Bronchial epithelial cell (primary cell): ENCODE measurements around the gene FGR. TPM values are rescaled to one million over a fixed set of nuclear protein-coding genes. Genes with fewer than 3 reads are reported as not detected.

ENCODE experiments used
- DNase-seq: peaks from one replicate; pipeline ENCODE4 v3.0.0-alpha.2; 2010; ENCODE audit warnings: low read depth
- FAIRE-seq: peaks from 2 replicates; lab custom pipeline; 2011; peaks lifted over from hg19 to GRCh38; lab: Jason Lieb, UNC
- H3K27me3 ChIP-seq: 2 replicates; pipeline ENCODE4 v1.5.1; 2011; ENCODE audit warnings: low read length; ENCODE audit not compliant: control insufficient read depth, insufficient read depth
- H3K36me3 ChIP-seq: 2 replicates; pipeline ENCODE4 v1.5.1; 2011; ENCODE audit warnings: low read length; ENCODE audit not compliant: control insufficient read depth, insufficient read depth
- H3K4me3 ChIP-seq: 2 replicates; pipeline ENCODE4 v1.5.1; 2011; ENCODE audit warnings: mild to moderate bottlenecking, low read depth, low read length, control low read depth
- CTCF ChIP-seq: IDR thresholded peaks from 2 replicates; pipeline ENCODE4 v1.5.1; 2011; ENCODE audit warnings: mild to moderate bottlenecking, moderate library complexity, low read length, control low read depth, inconsistent platforms; ENCODE audit not compliant: insufficient read depth, severe bottlenecking
- total RNA-seq: library from RNA; depleted of rRNA; stranded (reverse); fragments of >200 nt; gene quantifications from 2 replicates; pipeline ENCODE4 v1.2.1, GENCODE V29; 2014

Gene FGR
- total RNA-seq, 1 donor from 2014 or later: 1.1 TPM

DNA sequence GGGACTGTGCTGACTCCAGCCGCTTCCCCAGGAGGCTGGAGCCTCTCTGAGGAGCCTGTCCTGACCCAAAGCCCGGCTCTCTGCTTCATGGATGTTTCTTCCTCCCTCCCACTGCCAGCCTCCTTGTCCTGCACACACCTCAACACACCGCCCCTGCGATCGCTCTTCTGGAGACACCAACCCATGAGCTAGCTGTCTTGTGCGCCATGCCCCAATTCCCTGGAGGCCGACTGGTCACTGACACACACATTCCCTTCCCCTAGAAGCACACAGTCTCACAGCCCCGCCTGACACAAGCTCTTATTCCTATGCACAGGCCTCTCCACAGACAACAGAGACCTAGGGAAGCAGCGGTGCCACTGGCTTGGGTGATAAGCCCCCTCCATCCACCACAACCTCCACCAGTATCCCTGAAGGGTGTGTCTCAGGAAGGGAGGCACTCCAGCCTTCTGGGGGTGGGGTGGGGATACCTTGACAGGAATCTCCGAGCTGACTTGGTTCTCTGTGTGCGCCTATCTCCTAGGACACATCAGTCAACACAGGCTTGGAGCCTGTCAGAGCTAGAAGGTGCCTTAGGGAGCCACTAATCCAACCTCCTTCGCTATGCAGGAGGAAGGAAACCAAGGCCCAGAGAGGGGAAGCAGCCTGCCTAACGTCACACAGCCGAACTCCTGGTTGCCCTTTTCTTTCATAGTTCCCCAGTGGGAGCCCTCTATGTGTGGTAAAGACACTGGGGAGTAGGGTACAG lies 62.1 kb downstream of the FGR start:
- TF ChIP-seq CTCF: no peak
- no peak for FAIRE-seq
- Histone ChIP-seq H3K4me3 (no peak overlapping the region), H3K36me3 (peaks cover 4% of the 10 kb centered on the region), H3K27me3 (no peaks in the 10 kb centered on the region)
- no peak for DNase-seq

DNA sequence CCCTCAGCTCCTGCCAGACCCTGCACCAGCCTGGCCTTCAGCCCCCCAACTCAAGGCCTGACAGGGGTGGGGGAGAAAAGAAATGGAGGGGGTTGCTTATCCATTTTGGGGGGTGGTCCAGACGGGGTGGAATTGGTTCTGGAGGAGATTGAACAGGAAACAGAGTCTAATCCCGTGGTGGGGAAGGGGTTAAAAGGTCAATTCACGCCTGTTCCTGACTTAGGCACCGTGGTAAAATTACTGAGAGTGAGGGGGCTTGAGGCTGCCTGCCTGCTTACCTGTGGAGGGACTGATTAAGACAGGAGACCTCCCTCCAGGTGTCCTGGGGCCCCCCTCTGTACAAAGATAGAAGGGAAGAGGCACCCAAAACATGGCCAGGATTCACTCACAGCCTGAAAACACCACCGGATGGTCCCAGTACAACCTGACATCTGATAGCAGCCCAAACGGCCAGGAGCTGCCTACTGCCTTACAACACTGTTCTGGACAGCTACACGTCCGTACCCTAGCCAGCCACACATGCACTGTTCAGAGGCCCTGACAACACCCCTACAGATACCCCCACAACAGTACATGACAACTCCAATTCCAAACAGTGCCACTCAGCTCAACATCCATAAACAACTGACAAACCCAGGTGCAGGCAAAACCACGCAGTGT lies 62.8 kb downstream of the FGR start:
- no peak for FAIRE-seq
- no peak for TF ChIP-seq CTCF
- peaks cover 8% of the 10 kb centered on the region for H3K36me3 ChIP-seq
- no peaks in the 10 kb centered on the region for H3K27me3 ChIP-seq
- no peak for DNase-seq
- no peak overlapping the region for H3K4me3 ChIP-seq

DNA sequence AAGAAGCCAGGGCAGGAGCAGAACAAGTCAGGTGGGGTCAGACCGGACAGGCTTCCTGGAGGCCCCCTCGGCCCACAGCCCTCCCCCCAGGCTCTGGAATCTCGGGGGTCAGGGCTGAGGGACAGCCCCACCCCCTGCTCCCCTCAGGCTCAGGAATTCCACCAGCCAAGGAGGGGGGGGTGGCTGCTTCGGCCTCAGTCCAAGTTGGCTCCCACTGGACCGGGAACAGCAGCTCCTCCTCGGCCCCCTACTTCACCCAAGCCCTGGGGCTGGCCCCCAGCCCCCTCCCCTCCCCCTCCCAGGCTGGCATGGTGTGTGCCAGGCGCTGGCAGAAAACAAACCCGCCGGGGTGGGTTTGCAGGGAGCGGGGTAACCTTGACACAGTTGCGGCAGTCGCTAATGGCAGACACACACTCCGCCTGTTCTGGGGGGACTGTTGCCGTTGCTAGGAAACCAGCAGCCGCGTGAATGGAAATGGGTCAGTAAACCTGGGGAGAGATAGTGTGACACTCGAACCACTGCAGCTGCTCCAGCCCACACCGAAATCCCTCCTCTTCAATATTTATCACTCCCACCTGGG lies 63.5 kb downstream of the FGR start:
- DNase-seq: no peak
- TF ChIP-seq CTCF: no peak
- FAIRE-seq: no peak
- peaks cover 10% of the 10 kb centered on the region for H3K36me3 ChIP-seq
- no peak overlapping the region for H3K4me3 ChIP-seq
- no peaks in the 10 kb centered on the region for H3K27me3 ChIP-seq

DNA sequence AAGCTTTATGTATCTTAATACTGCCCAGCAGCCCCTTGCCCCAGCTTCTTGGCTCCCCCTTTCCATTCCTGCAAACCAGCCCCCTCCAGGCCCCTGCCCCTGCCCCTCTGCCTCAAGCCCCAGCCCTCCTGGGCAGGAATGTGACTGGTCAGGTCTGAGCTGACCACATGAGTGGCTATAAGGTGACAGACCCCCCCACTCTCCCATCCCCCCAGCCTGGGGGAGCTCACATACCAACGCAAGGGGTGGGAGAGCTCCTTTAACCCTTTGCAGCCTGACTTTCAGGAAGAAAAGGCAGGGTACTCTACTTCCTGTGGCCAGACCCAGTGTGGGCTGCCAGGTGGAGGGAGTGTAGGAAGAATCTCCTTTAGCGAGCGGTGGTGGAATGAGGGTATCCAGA lies 64.2 kb downstream of the FGR start:
- H3K36me3 ChIP-seq: peaks cover 13% of the 10 kb centered on the region
- no peak overlapping the region for H3K4me3 ChIP-seq
- FAIRE-seq (no peak), DNase-seq (no peak)
- no peaks in the 10 kb centered on the region for H3K27me3 ChIP-seq
- TF ChIP-seq CTCF: no peak

DNA sequence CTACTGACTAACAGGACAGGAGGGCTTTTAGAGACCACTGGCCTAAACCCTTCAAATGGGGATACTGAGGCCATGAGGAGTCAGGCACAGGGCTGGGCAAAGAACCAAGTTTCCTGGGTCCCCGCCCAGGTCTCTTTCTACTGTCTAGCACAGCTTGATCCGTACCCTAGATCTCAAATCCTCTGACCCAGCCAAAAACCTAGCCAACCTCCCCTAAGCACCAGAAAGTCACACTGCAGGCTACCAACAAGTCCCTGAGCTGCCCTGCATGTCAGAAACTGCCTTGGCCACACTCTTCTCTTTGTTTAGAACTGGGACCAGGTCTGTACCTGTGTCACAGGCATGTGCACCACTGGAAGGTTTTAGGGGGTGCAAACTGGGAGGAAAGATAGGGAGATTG lies 64.6 kb downstream of the FGR start:
- DNase-seq: no peak
- no peak overlapping the region for H3K4me3 ChIP-seq
- no peak for TF ChIP-seq CTCF

More for the DNA sequence above, 64.6 kb downstream of the FGR start:
- Histone ChIP-seq H3K27me3 (no peaks in the 10 kb centered on the region), H3K36me3 (peaks cover 16% of the 10 kb centered on the region)
- FAIRE-seq: no peak
